Hematopoietic multipotent progenitor cell (in vitro differentiated cells): ENCODE data around the gene S100Z. TPM values are rescaled to one million over a fixed set of nuclear protein-coding genes. Genes with fewer than 3 reads are reported as not detected.
A peak's percentile ranks its signal among the peaks of the same experiment; 100 is the strongest.
"Not testable (repeated sequence)": the region's sequence is repeated elsewhere in the genome, so short reads cannot be mapped to it uniquely, and the experiment has no call there.

Experiments
- DNase-seq, 3 donors: peaks; one replicate each; pipeline ENCODE4 v3.0.0-alpha.2; 2011 to 2015; ENCODE audit warnings: low read depth in 2 of 3, low spot score in 2 of 3
- small RNA-seq: library from RNA; depleted of rRNA; stranded (forward); fragments of <200 nt; gene quantifications from one replicate; pipeline ENCODE3, GENCODE V24; 2012
- total RNA-seq: library from RNA; depleted of rRNA; stranded (reverse); fragments of >200 nt; gene quantifications from one replicate; pipeline ENCODE4 v1.2.3, GENCODE V29; 2012

S100Z gene
- total RNA-seq, 1 donor: 3.5 TPM

GRCh38 chr5:76945238-76945637 lies 95.4 kb downstream of the S100Z start:
- DNase-seq: not testable (repeated sequence)

- no peak for DNase-seq
These were observed 96.3 kb downstream of the S100Z start for GRCh38 chr5:76946090-76946489.

GRCh38 chr5:76947082-76947503 lies 97.3 kb downstream of the S100Z start:
- DNase-seq: peak in 2 of 3 donors; percentile 76 to 88

- peak in 2 of 3 donors; percentile 72 to 87 for DNase-seq
These were observed 103.2 kb downstream of the S100Z start, which contains the start of gene CRHBP for GRCh38 chr5:76952795-76953536. Gene CRHBP, plus strand, starts transcription at chr5:76953045. Its CDS starts 90 bp downstream, at chr5:76953135.

DNA sequence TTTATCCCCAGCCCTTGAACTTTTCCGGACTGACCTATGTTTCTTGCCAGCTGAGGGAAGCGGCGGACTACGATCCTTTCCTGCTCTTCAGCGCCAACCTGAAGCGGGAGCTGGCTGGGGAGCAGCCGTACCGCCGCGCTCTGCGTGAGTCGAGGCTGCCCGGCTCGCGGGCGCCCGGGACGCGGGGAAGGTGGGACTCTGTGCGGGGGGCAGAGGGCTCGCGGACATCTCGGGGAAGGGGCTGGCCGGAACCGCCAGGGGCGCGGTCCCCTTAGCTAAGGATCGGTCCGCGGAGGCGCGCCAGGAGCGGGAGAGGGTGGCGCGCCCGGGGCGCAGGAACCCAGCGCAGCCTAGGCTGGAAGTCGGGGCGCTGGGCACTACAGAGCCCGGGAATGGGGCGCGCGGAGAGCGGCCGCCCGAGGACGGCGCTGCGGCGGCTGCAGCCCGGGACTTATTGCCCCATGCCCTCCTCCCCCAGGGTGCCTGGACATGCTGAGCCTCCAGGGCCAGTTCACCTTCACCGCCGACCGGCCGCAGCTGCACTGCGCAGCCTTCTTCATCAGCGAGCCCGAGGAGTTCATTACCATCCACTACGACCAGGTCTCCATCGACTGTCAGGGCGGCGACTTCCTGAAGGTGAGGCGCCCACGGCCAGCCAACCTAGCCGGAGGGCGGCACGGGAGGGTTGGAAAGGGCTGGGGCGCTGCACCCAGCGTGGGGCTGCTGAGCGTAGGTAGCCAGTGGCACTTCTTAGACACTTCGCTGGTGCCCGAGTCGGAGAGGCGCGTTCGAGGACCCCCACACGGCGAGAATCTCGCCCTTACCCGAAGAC lies 104.0 kb downstream of the S100Z start:
- no peak for DNase-seq

DNA sequence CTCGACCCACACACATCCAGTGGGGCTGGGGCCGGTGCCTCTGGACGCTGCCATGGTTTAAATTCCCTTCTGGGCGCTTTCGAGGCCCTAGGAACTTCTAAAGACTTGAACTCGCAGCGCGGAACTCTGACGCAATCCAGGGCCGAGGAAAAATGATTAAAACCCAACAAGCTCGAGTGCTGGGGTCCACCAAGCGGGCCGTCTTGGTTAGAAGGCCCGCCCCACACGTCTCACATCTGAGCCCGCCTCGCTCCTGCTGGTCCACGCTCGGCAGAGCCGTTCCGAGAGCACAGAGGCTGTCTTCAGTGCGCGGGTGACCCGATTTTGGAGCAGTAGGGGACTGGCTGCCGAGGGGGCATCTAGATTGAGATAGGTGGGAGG lies 104.6 kb downstream of the S100Z start:
- DNase-seq: no peak

GRCh38 chr5:76956033-76956432 lies 106.2 kb downstream of the S100Z start:
- DNase-seq: no peak

DNA sequence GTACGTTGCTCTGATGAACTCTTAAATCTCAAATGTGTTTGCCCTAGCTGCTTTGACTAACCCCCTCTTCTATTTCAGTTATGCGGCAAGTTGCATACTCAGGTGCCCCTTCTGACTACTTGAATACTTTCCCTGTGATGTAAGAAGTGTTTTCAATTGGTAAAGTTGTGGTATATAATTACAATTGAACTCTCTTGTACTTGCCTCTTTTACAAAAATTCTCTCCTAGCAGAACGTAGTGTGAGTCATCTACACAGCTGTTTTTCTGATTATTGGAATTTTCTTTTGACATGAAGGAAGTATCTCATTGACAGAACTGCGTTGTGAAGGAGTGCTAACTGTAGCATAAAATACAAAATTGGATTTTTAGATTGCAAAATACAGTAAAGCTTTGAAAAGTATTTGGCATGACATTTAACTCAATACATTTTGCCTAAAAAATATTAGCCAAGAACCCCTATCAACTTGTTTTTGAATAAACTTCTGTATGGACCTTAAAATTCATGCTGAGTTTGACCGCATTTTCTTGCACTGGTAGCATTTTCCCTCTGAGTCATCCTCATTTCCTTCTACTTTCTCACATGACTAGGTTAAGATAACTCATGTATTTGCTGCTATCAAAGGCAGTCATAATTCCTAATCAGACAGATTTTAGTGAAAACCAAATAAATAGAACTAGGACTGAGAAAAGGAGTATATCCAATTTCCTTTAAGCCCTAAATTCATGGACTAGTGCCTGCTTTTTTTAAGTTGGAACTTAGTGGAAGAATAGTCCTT lies 109.4 kb downstream of the S100Z start:
- peak in 2 of 3 donors; percentile 62 to 78 for DNase-seq

GRCh38 chr5:76960004-76960625 lies 110.3 kb downstream of the S100Z start:
- DNase-seq: peak in 1 of 3 donors; percentile 52

GRCh38 chr5:76964060-76964459 lies 114.2 kb downstream of the S100Z start:
- no peak for DNase-seq

Small RNA genes lying within 50 kb of the gene (small RNA-seq; reads per million reads assigned to genes)
- gene RN7SL208P (not detected), gene RNU6ATAC36P (not detected)

Other genes with a start within 250 kb of the S100Z start
- gene F2RL2, start 226.6 kb upstream of the S100Z start, total RNA-seq: 0.27 TPM
- gene F2R, start 133.9 kb upstream of the S100Z start, total RNA-seq: 66.5 TPM
- 50.9 TPM for gene F2RL1, start 31.0 kb upstream of the S100Z start, total RNA-seq
- gene CRHBP, start 103.0 kb downstream of the S100Z start, total RNA-seq: 430 TPM
- gene AGGF1, start 180.4 kb downstream of the S100Z start, total RNA-seq: 22.9 TPM
- gene ZBED3, start 237.3 kb downstream of the S100Z start, total RNA-seq: 7.0 TPM